NB4 (cell line): ENCODE data around the gene BCL6.

ENCODE experiments used
- TF ChIP-seq, protein P1 (sequence below): IDR thresholded peaks from one replicate; pipeline ENCODE4 v1.5.1; 2012; ENCODE audit warnings: low read depth, low read length
- TF ChIP-seq, protein P2 (sequence below): IDR thresholded peaks from 2 replicates; pipeline ENCODE4 v1.6.1; 2011; ENCODE audit warnings: low read depth, low read length

DNA sequence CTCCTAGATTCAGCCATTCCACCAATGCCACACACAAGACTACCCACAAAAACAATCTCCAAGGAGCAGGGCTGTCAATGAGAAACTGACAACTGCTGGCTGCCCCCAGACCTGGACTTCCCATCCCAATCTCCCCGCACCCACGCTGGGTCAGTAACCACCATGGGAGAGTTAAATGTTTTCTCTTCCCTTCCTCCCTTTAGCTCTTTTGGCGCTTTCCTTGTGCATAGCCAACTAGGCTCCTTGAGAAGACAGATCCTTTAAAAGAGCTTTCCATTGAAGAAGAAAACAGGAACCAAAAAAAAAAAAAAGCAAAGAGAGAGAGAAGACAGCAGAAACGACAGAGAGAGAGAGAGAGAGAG lies 8.3 kb downstream of the BCL6 start:
- TF ChIP-seq, protein P1, sequence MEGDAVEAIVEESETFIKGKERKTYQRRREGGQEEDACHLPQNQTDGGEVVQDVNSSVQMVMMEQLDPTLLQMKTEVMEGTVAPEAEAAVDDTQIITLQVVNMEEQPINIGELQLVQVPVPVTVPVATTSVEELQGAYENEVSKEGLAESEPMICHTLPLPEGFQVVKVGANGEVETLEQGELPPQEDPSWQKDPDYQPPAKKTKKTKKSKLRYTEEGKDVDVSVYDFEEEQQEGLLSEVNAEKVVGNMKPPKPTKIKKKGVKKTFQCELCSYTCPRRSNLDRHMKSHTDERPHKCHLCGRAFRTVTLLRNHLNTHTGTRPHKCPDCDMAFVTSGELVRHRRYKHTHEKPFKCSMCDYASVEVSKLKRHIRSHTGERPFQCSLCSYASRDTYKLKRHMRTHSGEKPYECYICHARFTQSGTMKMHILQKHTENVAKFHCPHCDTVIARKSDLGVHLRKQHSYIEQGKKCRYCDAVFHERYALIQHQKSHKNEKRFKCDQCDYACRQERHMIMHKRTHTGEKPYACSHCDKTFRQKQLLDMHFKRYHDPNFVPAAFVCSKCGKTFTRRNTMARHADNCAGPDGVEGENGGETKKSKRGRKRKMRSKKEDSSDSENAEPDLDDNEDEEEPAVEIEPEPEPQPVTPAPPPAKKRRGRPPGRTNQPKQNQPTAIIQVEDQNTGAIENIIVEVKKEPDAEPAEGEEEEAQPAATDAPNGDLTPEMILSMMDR, result no peak
- TF ChIP-seq, protein P2, sequence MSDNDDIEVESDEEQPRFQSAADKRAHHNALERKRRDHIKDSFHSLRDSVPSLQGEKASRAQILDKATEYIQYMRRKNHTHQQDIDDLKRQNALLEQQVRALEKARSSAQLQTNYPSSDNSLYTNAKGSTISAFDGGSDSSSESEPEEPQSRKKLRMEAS, result no peak
